Vagina (tissue), 2 donors: ENCODE data around the gene FBXO36.

Source experiments
- POLR2A ChIP-seq, 2 donors: fragments of 450-650 bp; IDR thresholded peaks; one replicate each; pipeline ENCODE4 v1.6.1; 2017; ENCODE audit warnings: antibody characterized with exemption in 2 of 2, mild to moderate bottlenecking in 2 of 2, moderate library complexity in 2 of 2
- TF ChIP-seq, protein P1 (sequence below), 3 experiments: fragments of 450-650 bp in 2 of 3; fragments of 200-600 bp in 1 of 3; sonication (generic) in 1 of 3; IDR thresholded peaks; one replicate each; pipeline ENCODE4 v1.5.1; 2017 to 2019; ENCODE audit warnings: antibody characterized with exemption in 3 of 3, mild to moderate bottlenecking in 2 of 3, moderate library complexity in 2 of 3

DNA sequence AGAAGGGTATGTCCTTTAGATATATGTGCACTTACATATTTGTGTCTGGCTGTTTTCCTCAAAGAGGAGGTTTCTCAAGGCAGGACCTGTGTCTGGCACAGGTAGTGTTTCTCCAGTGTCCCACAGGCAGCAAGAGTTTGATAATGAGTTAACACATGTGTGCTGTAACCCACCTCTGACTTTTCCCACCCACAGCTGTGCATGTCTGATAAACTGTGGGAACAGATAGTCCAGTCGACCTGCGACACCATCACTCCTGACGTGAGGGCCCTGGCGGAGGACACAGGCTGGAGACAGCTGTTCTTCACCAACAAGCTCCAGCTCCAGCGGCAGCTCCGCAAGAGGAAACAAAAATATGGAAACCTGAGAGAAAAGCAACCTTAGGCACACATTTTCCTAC lies 88.2 kb downstream of the FBXO36 start:
- no peak for TF ChIP-seq POLR2A (IDR thresholded peaks at IDR 0.05)
- TF ChIP-seq, protein P1, sequence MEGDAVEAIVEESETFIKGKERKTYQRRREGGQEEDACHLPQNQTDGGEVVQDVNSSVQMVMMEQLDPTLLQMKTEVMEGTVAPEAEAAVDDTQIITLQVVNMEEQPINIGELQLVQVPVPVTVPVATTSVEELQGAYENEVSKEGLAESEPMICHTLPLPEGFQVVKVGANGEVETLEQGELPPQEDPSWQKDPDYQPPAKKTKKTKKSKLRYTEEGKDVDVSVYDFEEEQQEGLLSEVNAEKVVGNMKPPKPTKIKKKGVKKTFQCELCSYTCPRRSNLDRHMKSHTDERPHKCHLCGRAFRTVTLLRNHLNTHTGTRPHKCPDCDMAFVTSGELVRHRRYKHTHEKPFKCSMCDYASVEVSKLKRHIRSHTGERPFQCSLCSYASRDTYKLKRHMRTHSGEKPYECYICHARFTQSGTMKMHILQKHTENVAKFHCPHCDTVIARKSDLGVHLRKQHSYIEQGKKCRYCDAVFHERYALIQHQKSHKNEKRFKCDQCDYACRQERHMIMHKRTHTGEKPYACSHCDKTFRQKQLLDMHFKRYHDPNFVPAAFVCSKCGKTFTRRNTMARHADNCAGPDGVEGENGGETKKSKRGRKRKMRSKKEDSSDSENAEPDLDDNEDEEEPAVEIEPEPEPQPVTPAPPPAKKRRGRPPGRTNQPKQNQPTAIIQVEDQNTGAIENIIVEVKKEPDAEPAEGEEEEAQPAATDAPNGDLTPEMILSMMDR (IDR thresholded peaks at IDR 0.05): no peak
